ENCODE measurements around the gene MPLKIP. TPM values are rescaled to one million over a fixed set of nuclear protein-coding genes. Genes with fewer than 3 reads are reported as not detected.
"Not testable (repeated sequence)": the region's sequence is repeated elsewhere in the genome, so short reads cannot be mapped to it uniquely, and the experiment has no call there.

The MPLKIP gene
- total RNA-seq, 1 experiment from 2014 or later = 43.2 TPM

- H3K27me3 Mint-ChIP-seq (ENCODE audit: low read depth) = no peaks in the 10 kb centered on the region
- Histone ChIP-seq H3K9ac (ENCODE audit: extremely low read depth, insufficient read length, low read length) (no peak overlapping the region), H2BK15ac (ENCODE audit: low read depth, low read length) (no peak overlapping the region), H2BK120ac (ENCODE audit: low read depth, low read length, poor library complexity, severe bottlenecking) (no peak overlapping the region), H3K56ac (ENCODE audit: insufficient read length, low read depth, low read length) (no peak overlapping the region), H4K5ac (ENCODE audit: insufficient read length, low read depth, low read length) (no peak overlapping the region), H3K79me1 (ENCODE audit: insufficient read depth, low read depth, low read length, poor library complexity, severe bottlenecking) (no peaks in the 10 kb centered on the region), H2BK20ac (ENCODE audit: low read depth, low read length, poor library complexity, severe bottlenecking) (no peak overlapping the region), H2BK12ac (ENCODE audit: insufficient read length, low read depth, low read length) (no peak overlapping the region), H2AFZ (ENCODE audit: low read length) (no peak overlapping the region), H3K23me2 (ENCODE audit: insufficient read length, low read depth, low read length, poor library complexity, severe bottlenecking) (no peaks in the 10 kb centered on the region), H3K27ac (ENCODE audit: insufficient read length, low read depth, low read length) (no peak overlapping the region), H4K8ac (replicated peaks; ENCODE audit: insufficient read length, low read depth, low read length) (no peak overlapping the region), H3K4me1 (ENCODE audit: insufficient read depth, low read length) (no peaks in the 10 kb centered on the region), H3K4me2 (ENCODE audit: insufficient read depth, insufficient read length, low read length) (no peak overlapping the region), H4K20me1 (ENCODE audit: control insufficient read depth, insufficient read depth, insufficient read length) (no peaks in the 10 kb centered on the region), H3T11ph (ENCODE audit: low read length) (no peak overlapping the region), H3K9me3 (ENCODE audit: control insufficient read depth, low read depth, low read length) (no peaks in the 10 kb centered on the region), H3K79me2 (ENCODE audit: insufficient read depth, low read length) (no peaks in the 10 kb centered on the region), H2BK5ac (ENCODE audit: insufficient read length, low read length) (no peak overlapping the region), H3K4ac (ENCODE audit: low read depth, low read length) (no peak overlapping the region), H3K23ac (ENCODE audit: insufficient read length, low read depth, low read length) (no peak overlapping the region), H3K18ac (ENCODE audit: insufficient read length, low read depth, low read length) (no peak overlapping the region), H2AK5ac (ENCODE audit: insufficient read length, low read length) (no peak overlapping the region), H3K14ac (ENCODE audit: insufficient read depth, low read length) (no peak overlapping the region), H3K27me3 (ENCODE audit: insufficient read depth, low read length) (no peaks in the 10 kb centered on the region), H4K91ac (ENCODE audit: insufficient read length, low read depth, low read length) (no peak overlapping the region)
- WGBS (ENCODE audit: extremely low coverage, insufficient read length, low lambda C conversion rate) = no CpG with 5 or more reads among the region's 5 CpGs
- peaks cover 4 to 12% of the 10 kb centered on the region in 2 experiments for H3K4me1 Mint-ChIP-seq
- H3K27ac Mint-ChIP-seq = peak overlapping the region in 2 of 3 experiments; percentile 52 to 79; a peak in 3 of 7 replicates
- TF ChIP-seq CTCF (conservative IDR thresholded peaks at IDR 0.05) = no peak
- no peaks in the 10 kb centered on the region for H3K9me3 Mint-ChIP-seq
- no peaks in the 10 kb centered on the region for H3K36me3 Mint-ChIP-seq (ENCODE audit: insufficient read depth in 1 of 3, low read depth in 3 of 3)
- DNase-seq = no peak
- H3K4me3 Mint-ChIP-seq = no peak overlapping the region
Measured at GRCh38 chr7:40120020-40120419, 14.4 kb downstream of the MPLKIP start.

GRCh38 chr7:40118201-40118600, 16.2 kb downstream of the MPLKIP start:
- not testable (repeated sequence) for H3K36me3 Mint-ChIP-seq (ENCODE audit: insufficient read depth in 1 of 3, low read depth in 3 of 3); H3K4ac ChIP-seq (ENCODE audit: low read depth, low read length); H3K4me1 ChIP-seq (ENCODE audit: insufficient read depth, low read length); H3T11ph ChIP-seq (ENCODE audit: low read length); H4K91ac ChIP-seq (ENCODE audit: insufficient read length, low read depth, low read length); H3K27ac ChIP-seq (ENCODE audit: insufficient read length, low read depth, low read length); H3K27ac Mint-ChIP-seq; H3K23me2 ChIP-seq (ENCODE audit: insufficient read length, low read depth, low read length, poor library complexity, severe bottlenecking); H3K23ac ChIP-seq (ENCODE audit: insufficient read length, low read depth, low read length); H2BK120ac ChIP-seq (ENCODE audit: low read depth, low read length, poor library complexity, severe bottlenecking); H3K4me2 ChIP-seq (ENCODE audit: insufficient read depth, insufficient read length, low read length); H3K9me3 Mint-ChIP-seq; H3K27me3 Mint-ChIP-seq (ENCODE audit: low read depth); H3K79me2 ChIP-seq (ENCODE audit: insufficient read depth, low read length); H3K18ac ChIP-seq (ENCODE audit: insufficient read length, low read depth, low read length); H2AK5ac ChIP-seq (ENCODE audit: insufficient read length, low read length); H2BK5ac ChIP-seq (ENCODE audit: insufficient read length, low read length); DNase-seq; H4K5ac ChIP-seq (ENCODE audit: insufficient read length, low read depth, low read length); H3K9ac ChIP-seq (ENCODE audit: extremely low read depth, insufficient read length, low read length); H4K8ac ChIP-seq (replicated peaks; ENCODE audit: insufficient read length, low read depth, low read length); H3K4me3 Mint-ChIP-seq; H3K56ac ChIP-seq (ENCODE audit: insufficient read length, low read depth, low read length); H2BK12ac ChIP-seq (ENCODE audit: insufficient read length, low read depth, low read length); H2BK20ac ChIP-seq (ENCODE audit: low read depth, low read length, poor library complexity, severe bottlenecking); H4K20me1 ChIP-seq (ENCODE audit: control insufficient read depth, insufficient read depth, insufficient read length); H2BK15ac ChIP-seq (ENCODE audit: low read depth, low read length); H3K14ac ChIP-seq (ENCODE audit: insufficient read depth, low read length); H3K9me3 ChIP-seq (ENCODE audit: control insufficient read depth, low read depth, low read length); H3K79me1 ChIP-seq (ENCODE audit: insufficient read depth, low read depth, low read length, poor library complexity, severe bottlenecking); H2AFZ ChIP-seq (ENCODE audit: low read length); H3K27me3 ChIP-seq (ENCODE audit: insufficient read depth, low read length)
- no CpG with 5 or more reads among the region's 7 CpGs for WGBS (ENCODE audit: extremely low coverage, insufficient read length, low lambda C conversion rate)
- peaks cover 4 to 12% of the 10 kb centered on the region in 2 experiments for H3K4me1 Mint-ChIP-seq
